Activated T-cell treated with anti-CD3 and anti-CD28 coated beads for 24 hours (primary cell): ENCODE measurements around the gene GALNT7.
A peak's percentile ranks its signal among the peaks of the same experiment; 100 is the strongest.

Experiments used
- DNase-seq: peaks from one replicate; pipeline ENCODE4 v3.0.0-alpha.2; 2020; ENCODE audit warnings: low read depth

Gene GALNT7

DNA sequence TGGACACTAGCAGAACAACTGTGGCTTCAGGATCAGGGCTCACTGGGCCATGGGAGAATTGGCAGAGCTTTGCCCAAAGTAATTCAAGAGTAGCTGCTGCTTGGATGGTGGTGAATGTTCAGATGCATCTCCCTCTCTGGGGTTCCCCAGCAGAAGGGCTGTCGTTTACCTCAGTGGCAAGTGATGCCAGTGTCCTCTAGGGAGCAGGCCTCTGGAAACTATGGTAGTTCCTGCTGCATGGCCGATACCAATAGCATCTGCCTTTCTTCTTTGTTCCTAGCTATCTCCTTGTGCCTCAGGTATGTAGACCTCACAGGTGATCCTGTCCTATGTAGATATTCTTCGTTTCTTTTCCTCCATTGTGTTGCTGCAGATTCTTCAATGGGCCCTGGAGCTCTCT, 139.2 kb downstream of the GALNT7 start:
- no peak for DNase-seq

DNA sequence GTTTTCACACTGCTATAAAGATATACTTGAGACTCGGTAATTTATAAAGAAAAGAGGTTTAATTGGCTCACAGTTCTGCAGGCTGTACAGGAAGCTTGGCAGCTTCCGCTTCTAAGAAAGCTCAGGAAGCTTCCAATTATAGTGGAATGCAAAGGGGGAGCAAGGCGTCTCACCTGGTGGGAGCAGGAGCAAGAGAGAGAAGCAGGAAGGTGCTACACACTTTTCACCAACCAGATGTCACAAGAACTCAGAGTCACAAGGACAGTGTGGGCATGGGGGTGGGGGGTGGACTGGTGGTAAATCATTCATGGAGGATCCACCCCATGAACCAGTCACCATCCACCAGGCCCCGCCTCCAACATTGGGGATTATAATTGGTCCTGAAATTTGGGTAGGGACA, 142.8 kb downstream of the GALNT7 start:
- no peak for DNase-seq

DNA sequence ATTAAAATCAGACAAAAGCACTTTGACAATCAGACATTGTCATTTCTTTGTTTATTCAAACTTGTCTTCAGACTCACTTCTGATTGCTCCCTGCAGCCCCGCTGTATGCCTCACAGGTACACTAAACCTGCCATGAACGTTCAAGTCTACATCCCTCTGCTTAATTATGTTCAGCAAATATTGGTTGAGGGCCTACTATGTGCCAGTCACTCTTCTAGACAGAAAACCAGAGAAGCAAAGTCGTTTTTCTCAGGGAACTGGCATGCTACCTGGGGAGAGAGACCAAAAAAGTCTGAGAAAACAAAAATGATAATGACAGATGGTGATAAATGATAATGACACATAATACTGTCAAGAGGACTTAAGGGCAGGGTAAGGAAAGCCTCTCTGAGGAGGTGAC, 146.1 kb downstream of the GALNT7 start:
- DNase-seq: no peak

DNA sequence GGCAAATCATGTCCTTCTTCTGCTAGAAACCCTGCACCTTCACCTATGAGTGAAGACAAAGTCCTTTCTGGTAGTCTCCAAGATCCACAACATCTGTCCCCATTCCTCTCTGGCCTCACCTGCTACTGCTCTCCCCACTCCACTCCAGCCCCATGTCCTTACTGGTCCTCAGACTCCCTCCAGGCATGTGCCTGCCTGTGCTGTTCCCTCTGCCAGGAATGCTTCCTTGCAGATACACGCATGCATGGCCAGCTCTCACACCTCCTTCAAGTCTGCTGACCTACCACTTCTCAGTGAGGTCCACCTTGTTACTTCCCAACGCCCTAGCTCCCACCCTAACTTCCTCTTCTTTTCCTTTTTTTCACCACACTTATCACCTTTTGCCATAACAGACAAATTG, 147.4 kb downstream of the GALNT7 start:
- DNase-seq: no peak

DNA sequence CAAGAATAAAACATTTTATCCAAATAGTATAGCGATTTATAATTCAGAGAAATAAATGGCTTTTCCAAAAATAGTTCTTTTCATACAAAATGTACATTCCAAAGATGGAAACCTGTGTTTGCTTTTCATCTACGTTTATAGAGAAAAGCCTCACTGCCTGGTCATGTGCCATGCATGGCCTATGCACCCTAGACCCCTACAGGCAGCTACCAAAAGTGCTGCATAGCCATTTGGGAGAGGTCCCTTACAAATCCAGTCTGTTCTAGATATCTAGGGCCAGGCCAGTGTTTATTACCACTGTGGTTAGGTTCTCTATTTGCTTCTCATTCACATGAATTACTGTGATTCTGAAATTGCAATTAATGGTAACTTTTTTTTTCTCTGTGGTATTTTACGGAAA, 148.4 kb downstream of the GALNT7 start:
- DNase-seq: no peak

DNA sequence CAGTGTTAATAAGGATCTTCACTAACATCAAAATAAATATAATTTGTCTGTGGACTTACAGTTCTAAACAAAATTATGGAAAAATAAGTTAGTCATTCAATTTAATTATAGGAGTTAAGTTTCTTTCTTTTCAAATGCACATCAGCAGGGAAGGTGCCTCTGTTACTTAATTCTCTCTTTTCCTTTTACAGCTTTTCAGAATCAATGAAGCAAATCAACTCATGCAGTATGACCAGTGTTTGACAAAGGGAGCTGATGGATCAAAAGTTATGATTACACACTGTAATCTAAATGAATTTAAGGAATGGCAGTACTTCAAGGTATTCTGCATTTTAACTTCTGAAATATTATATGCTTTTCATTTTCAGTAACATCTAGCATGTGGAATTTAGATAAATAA, 149.6 kb downstream of the GALNT7 start:
- no peak for DNase-seq

DNA sequence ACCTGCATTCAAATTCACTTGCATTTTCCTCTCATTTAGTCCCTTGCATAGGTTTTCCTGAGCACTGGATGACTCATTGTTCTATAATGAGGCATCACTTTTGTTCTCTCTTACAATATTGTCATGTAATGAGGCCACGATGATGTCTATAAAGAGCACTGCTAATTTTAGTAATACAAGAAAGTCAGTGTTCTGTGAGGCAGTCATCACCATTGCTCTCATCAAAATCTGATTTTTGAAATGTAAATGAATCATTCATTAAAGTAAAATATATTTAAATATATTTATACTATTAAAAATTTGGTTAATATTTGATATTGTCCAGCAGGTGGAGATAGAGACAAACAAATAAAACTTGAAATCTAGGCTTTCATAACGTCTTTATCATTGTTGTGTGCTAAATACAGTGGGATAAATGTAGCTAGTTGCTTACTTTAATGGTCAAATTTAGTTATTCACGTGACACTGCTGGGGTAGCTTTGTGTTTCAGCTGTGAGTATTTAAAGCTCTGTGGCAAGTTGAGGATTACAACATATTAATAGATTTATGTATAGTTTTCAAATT, 150.1 kb downstream of the GALNT7 start:
- DNase-seq: no peak

DNA sequence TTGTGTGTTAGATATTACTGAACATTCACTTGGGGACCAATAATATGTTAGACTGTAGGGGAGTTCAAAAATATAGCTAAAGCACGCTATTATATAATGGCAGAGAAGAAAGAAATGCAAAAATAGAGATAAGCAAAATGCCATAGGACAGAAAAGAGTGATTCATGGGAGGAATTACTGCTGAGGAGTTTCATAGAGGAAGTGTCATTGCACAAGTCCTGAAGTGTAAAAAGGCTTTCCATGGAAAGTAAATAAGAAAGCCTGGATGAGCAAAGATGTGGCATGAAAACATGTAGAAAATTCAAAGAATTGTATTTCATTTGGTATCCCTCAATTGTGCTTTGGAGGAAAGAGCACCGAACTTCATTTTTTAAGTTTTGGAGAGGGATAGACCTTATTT, 151.1 kb downstream of the GALNT7 start:
- no peak for DNase-seq

DNA sequence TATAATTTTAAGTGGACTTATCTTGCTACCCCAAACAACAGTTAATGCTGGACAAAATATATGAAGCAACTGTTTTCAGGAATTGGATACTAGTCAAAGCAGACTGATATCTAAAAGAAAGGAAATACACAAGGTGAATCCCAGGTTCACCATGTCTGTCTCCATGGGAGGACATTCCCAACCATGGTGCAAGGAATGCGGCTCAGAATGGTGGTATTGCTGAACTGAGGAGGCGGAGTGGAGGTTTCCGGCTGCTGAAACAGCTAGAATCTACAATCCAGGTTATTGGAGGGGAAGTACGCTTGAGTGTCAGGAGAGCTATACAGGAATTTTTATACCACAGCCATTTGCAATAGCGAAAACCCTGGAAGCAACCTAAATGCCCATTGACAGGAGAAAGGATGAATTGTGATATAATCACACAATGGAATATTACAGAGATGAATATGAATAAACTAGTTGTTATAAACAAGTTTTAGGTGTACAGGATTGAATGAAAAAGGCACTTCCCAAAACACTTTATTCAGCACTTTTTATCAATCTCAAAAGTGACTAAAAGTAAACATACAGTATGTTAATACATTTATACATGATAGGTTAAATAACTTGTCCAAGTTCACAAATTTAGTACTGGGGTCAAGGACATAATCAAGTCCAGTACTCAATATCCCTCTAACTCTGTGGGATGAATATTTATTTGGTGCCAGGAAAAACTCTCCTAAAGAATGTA, 156.6 kb downstream of the GALNT7 start:
- no peak for DNase-seq

DNA sequence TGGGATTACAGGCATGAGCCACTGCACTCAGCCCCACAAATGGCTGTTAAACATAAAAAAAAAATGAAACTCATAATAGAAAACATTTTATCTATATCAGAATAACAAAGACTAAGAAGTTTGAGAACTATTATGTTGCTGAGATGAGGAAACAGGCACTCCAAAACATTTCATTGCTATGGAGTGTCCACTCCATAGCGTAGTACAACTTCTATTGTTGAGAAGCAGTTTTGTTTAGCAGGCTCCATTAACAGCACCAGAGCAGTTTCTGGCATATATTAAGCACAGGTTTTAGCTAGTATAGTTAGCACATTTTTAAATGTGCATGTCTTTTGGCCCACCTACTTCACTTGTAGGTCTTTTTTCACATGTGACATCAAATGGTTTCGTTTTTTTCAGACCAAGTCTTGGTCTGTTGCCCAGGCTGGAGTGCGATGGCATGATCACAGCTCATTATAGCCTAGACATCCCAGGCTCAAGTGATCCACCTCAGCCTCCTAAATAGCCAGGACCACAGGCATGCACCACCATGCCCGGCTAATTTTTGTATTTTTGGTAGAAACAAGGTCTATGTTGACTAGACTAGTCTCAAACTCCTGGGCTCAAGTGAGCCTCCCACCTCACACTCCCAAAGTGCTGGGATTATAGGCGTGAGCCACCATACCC, 159.8 kb downstream of the GALNT7 start:
- no peak for DNase-seq

DNA sequence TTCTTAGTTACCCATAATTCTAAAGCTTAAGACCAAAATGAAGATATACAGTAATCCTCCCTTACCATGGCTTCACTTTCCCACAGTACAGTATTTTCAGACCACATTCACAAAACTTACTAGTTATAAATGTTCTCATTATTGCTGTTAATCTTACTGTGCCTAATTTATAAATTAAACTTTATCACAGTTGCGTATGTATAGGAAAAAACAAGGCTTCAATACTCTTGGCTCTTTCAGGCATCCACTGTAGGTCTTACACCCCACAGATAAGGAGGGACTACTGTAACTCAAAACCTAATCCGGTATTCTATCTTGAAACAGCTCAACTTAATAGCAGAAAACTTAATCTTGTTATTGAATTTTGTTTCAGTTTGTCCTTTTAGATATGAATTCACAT, 162.0 kb downstream of the GALNT7 start:
- DNase-seq: no peak

DNA sequence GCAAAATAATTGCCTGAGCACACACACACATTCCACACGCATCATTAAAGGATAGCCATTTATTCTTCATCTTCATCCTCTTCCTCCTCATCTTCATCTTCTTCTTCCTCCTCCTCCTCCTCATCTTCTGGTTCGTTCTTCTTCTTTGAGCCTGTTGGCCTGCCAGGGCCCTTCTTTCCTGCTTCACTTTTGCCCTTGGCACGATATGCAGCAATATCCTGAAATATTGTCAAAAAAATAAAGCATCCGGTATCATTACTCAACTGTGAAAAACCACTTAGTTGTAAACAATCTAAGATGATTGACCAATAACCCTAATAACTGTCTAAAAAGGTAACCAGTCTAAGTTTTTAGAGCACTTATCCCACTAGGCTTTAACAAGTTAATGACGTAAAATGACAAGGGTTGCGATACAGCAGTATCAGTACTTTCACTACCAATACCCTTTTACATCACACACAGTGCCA, 163.4 kb downstream of the GALNT7 start:
- no peak for DNase-seq

DNA sequence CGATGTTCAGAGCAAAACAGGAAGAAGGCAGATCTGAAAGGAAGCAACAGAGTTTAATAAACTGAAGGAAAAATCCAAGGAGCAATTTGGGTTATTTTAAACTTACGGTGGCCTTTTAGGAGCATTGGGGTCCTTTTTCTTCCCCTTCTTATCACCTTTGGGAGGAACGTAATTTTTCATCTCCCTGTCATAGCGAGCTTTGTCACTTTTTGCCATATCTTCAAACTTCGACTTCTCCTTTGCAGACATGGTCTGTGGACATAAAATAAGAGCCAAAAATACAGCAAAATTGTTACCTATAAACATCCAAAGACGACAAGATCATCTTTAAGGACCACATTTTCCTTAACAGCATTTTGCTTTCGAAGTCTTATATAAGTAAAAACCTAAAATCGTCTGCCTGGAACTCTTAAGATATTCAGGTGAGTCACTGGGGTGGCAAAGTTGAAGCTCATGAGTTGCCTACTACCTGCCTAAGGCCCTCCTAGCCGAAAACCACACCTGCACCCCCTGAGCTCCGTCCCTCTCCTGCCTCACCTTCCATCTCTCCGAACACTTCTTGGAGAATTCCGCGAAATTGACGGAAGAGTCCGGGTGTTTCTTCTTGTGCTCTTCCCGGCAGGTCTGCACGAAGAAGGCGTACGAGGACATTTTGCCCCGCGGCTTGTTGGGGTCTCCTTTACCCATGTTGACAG, 164.5 kb downstream of the GALNT7 start:
- DNase-seq: no peak

DNA sequence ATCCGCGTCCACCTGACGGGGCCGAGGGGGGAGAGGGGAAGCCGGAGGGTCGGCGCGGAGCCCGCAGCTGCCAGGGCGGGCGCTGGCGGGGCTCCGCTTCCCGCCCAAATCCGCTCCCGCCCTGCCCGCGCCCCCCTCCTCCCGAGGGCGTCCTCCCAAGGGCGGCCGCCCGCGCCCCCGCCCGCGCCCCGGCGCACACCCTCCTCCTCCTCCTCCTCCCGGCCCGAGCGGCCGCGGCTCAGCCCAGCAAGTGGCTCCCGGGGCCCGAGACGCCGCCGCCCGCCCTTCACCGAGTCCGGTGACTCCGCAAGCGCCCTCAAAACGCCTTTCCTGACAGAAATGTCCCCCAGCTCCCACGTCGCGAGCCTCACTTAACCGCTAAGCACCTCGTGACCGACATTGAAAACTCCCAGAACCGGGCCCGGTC, 165.1 kb downstream of the GALNT7 start:
- DNase-seq: peak; percentile 15

DNA sequence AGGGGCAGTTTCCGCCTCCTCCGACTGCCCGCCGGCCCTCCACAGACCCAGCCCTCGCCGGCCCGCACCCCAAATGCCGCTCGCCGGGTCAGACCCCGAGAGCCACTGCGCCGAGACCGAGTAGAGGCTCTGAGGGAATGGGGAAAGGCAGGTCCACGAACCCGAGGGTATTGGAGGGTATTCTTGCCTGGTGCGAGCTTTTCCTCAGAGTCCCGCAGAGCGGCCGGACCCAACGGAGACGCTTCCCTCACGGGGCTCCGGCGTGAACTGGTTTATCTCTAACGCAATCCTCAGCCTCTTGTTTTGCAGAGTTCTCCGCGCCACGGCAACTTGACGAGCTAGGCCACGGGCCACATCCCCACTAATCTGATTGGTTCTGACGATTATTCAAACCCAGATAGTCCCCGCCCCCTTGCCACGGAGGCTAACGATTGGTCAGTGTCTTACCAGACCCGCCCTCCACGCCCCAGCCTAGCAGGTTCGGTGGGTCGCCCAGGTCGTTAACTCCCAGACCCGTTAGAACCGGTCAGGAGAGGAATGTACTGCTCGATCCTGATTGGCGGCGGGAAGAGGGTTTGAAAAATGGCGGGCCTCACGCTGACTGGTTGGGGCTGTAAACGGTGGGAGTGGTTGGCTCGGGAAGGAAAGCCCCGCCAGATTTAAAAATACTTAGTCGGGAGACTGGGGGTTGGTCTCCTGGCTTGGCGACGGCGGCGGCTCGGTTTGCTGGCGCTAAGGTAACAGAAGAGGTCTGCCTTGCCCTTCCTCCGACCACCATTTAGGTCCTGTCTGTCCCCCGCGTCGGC, 165.7 kb downstream of the GALNT7 start, which contains the start of gene HMGB2:
Gene HMGB2, minus strand, starts transcription at position 274 of the 806 bp plus-strand sequence. CDS start 709 bp downstream, outside the sequence.
- DNase-seq: peak; percentile 100

DNA sequence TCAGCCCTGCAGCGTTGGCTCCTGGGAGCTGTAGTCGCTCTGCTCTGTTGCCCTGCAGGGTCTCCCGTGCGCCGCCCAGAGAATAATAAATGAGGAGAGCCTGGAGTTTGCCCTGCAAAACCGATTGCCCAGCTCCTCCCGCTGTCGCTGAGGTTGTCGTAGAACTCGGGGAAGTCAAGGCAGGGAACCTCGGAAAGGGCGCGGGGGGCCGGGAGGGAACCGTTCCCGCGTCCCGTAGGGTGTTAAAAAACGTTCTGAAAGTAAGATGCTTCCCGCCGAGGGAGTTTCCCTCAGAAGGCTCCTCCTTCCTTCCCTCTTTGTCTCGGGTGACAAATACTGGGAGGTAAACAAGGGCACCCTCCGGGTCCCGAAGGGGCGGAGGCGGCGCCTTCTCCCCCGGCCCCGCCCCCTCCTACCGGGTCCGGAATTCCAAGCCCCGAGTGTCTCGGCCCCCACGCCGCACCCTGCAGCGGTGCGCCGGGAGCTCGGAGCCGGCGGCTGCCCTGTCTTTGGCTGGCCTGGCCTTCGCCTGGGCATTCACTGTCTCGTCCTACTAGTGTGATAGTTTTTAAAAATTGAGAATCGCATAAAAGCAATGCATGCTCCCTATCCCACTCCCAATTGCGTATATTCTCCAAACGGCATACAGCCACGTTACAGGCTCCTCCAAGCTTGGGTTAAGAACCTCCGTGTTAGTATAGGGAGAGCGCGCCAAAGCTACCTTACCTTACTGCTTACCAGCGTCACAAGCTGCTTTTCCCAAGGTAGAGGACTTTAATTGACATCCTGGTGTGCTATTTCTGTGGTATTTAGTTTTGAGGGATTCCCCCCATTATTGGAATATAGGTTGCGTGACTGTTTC, 166.5 kb downstream of the GALNT7 start:
- DNase-seq: peak; percentile 6

DNA sequence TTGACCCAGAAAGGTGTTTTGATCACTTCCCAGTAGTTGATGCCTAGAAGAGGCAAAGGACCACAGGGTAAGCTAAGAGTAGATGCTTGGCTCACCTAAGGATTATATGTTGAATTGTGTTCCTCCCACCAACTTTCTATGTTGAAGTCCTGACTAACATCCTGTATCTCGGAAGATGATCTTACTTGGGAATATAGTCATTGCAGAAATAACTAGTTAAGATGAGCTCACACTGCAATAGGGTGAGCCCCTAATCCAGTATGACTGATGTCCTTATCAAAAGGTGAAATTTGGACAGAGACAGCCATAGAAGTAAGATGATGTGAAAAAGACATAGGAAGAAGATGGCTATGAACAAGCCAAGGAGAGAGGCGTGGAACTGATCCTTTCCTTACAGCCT, 168.9 kb downstream of the GALNT7 start:
- DNase-seq: no peak

DNA sequence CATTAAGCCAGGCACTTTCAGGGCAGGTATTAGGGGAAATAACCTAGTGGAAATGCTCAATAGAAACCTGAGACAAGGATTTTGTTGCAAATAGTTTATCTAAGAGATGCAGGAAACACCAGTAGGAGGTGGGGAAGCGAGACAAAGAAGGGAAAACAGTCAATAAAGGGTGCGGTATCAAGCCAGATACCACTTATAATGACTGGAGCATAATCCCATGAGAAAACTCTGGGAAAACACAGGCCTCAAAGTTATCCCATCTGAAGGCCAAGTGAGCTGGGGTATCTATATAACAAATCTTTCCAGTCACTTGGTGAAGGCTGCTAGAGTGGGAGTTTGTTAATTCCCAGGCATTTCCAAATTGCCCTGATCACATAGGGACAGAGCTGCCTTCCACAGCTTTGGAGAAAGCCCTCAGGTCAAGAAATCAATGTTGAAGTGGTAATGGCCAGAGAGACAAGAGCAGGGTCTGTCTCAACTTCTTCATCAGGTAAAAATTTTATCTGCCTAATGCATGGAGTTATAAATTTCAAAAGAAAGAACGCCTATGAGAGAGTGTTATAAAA, 175.3 kb downstream of the GALNT7 start:
- no peak for DNase-seq

DNA sequence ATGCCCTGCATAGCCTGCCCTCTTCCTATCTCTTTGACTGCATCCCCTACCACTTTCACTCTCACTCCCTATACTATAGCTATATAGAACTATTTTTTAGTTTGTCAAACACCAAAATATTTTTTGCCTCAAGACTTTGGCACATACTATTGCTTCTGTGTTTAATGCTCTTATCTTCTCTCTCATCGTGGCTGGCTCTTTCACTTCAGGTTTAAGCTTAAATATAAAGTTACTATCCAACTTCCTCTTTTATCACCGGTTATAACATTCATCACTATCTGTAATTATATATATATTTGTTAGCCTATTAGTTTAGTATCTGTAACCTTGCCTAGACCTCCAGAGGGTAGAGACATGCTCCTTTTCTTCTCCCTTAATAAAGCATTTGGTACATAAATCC, 177.0 kb downstream of the GALNT7 start:
- no peak for DNase-seq

DNA sequence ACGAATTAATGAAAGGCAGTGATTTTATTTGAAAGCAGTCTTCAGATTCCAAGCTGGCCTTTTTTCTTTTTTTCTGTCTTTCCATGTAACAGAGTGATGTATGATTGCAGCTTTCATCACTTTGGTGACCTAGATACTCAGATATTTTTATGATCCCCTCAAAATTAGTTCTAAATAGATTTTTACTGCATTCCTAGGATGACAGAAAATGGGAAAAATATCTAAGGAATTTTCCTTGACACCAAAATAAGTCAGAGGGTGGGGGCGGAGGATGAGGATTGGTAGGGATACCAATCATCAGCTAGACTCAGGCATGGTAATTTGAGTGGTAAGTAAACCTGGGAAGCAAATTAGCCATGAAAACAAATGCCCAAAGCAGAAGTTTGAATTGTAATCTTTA, 177.5 kb downstream of the GALNT7 start:
- DNase-seq: no peak

DNA sequence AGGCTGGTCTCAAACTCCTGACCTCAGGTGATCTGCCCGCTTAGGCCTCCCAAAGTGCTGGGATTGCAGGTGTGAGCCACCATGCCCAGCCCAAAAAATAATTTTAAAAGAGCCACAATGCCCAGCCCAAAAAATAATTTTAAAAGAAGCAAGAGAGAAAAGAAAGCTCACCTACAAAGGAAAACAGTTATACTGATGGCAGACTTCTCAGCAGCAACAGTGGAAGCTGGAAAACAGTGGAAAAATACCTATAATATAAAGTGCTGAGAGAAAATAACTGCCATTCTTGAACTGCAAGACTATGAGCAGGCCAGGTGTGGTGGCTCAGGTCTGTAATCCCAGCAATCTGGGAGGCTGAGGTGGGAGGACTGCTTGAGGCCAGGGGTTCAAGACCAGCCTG, 178.9 kb downstream of the GALNT7 start:
- no peak for DNase-seq
